Right lobe of liver (tissue), 4 donors: ENCODE data around the gene CENPS.

ENCODE experiments used
- CTCF ChIP-seq, 4 donors: fragments of 200-600 bp in 3 of 4; fragments of 450-650 bp in 1 of 4; IDR thresholded peaks; one replicate each; pipeline versions ENCODE4 v1.5.1 to v1.8.0; 2016 to 2022; ENCODE audit warnings: antibody characterized with exemption in 4 of 4, mild to moderate bottlenecking in 2 of 4
- POLR2A ChIP-seq: fragments of 450-650 bp; IDR thresholded peaks from one replicate; pipeline ENCODE4 v1.6.1; 2017; ENCODE audit warnings: antibody characterized with exemption, mild to moderate bottlenecking
- donor health status: DM: no; HTN: no; CAD: no.
- donor health status: DM: no; HTN: no; CAD: no.
- donor health status: DM: no; HTN: yes; CAD: no.

- no peak for TF ChIP-seq CTCF (IDR thresholded peaks at IDR 0.05)
- TF ChIP-seq POLR2A: no peak
Observed at GRCh38 chr1:10400013-10400412, 30.2 kb upstream of the CENPS start.
